Nephron progenitor cell (in vitro differentiated cells): ENCODE measurements around the gene CCDC178.
"Not testable (repeated sequence)": the region's sequence is repeated elsewhere in the genome, so short reads cannot be mapped to it uniquely, and the experiment has no call there.

Experiments used
- DNase-seq: peaks from one replicate; pipeline ENCODE4 v3.0.0; 2021
- H3K27ac Mint-ChIP-seq: 2 replicates; pipeline ENCODE4 v1.8.0; 2021; ENCODE audit warnings: mild to moderate bottlenecking, moderate library complexity, mixed read lengths
- H3K27me3 Mint-ChIP-seq: 2 replicates; pipeline ENCODE4 v1.8.0; 2021; ENCODE audit warnings: mild to moderate bottlenecking, low read depth, mixed read lengths; ENCODE audit not compliant: poor library complexity
- H3K36me3 Mint-ChIP-seq: 2 replicates; pipeline ENCODE4 v1.8.0; 2021; ENCODE audit warnings: low read depth, mixed read lengths
- H3K4me1 Mint-ChIP-seq: 2 replicates; pipeline ENCODE4 v1.8.0; 2021; ENCODE audit warnings: mixed read lengths
- H3K4me3 Mint-ChIP-seq: 2 replicates; pipeline ENCODE4 v1.8.0; 2021; ENCODE audit warnings: mild to moderate bottlenecking, moderate library complexity, mixed read lengths
- H3K9me3 Mint-ChIP-seq: 2 replicates; pipeline ENCODE4 v1.8.0; 2021; ENCODE audit warnings: mild to moderate bottlenecking, moderate library complexity, mixed read lengths
- CTCF ChIP-seq: fragments of 200-600 bp; sonication (generic); IDR thresholded peaks from 2 replicates; pipeline ENCODE4 v1.5.0; 2021; ENCODE audit warnings: antibody characterized with exemption

CCDC178 gene

GRCh38 chr18:33432857-33433256 lies 7.7 kb downstream of the CCDC178 start:
- DNase-seq, result no peak
- TF ChIP-seq CTCF, result no peak
- Mint-ChIP-seq H3K27ac (no peak overlapping the region), H3K36me3 (no peaks in the 10 kb centered on the region), H3K9me3 (no peaks in the 10 kb centered on the region), H3K4me3 (no peak overlapping the region), H3K4me1 (no peaks in the 10 kb centered on the region), H3K27me3 (peaks cover 3% of the 10 kb centered on the region)

- no peak for TF ChIP-seq CTCF
- Mint-ChIP-seq H3K36me3 (no peaks in the 10 kb centered on the region), H3K27me3 (no peaks in the 10 kb centered on the region), H3K9me3 (no peaks in the 10 kb centered on the region), H3K4me1 (peaks cover 6% of the 10 kb centered on the region), H3K4me3 (no peak overlapping the region), H3K27ac (no peak overlapping the region)
- DNase-seq, result no peak
These were observed 13.0 kb downstream of the CCDC178 start for GRCh38 chr18:33427549-33427948.

- Mint-ChIP-seq H3K4me3 (no peak overlapping the region), H3K36me3 (no peaks in the 10 kb centered on the region), H3K27ac (no peak overlapping the region), H3K9me3 (peaks cover under 1% of the 10 kb centered on the region), H3K27me3 (no peaks in the 10 kb centered on the region), H3K4me1 (peaks cover 6% of the 10 kb centered on the region)
- no peak for DNase-seq
- TF ChIP-seq CTCF, result no peak
These were observed 16.1 kb downstream of the CCDC178 start for GRCh38 chr18:33424266-33424946.

- Mint-ChIP-seq H3K4me1 (peaks cover 6% of the 10 kb centered on the region), H3K9me3 (peaks cover 14% of the 10 kb centered on the region), H3K27me3 (peaks cover 3% of the 10 kb centered on the region), H3K4me3 (no peak overlapping the region), H3K36me3 (no peaks in the 10 kb centered on the region), H3K27ac (no peak overlapping the region)
- no peak for DNase-seq
- TF ChIP-seq CTCF, result no peak
These were observed 19.3 kb downstream of the CCDC178 start for GRCh38 chr18:33421225-33421624.

GRCh38 chr18:33404244-33404873 lies 36.2 kb downstream of the CCDC178 start:
- no peaks in the 10 kb centered on the region for H3K9me3 Mint-ChIP-seq
- TF ChIP-seq CTCF, result peak; percentile 46
- H3K27me3 Mint-ChIP-seq, result no peaks in the 10 kb centered on the region
- no peaks in the 10 kb centered on the region for H3K36me3 Mint-ChIP-seq
- H3K4me3 Mint-ChIP-seq, result no peak overlapping the region
- H3K27ac Mint-ChIP-seq, result no peak overlapping the region
- H3K4me1 Mint-ChIP-seq, result peaks cover 17% of the 10 kb centered on the region
- no peak for DNase-seq

GRCh38 chr18:33398939-33399338 lies 41.6 kb downstream of the CCDC178 start:
- H3K9me3 Mint-ChIP-seq, H3K4me3 Mint-ChIP-seq, DNase-seq, H3K27ac Mint-ChIP-seq, H3K27me3 Mint-ChIP-seq, H3K36me3 Mint-ChIP-seq: not testable (repeated sequence)
- peaks cover 17% of the 10 kb centered on the region for H3K4me1 Mint-ChIP-seq
